ENCODE data around the gene SGCA. TPM values are rescaled to one million over a fixed set of nuclear protein-coding genes. Genes with fewer than 3 reads are reported as not detected.

The SGCA gene
- total RNA-seq, 1 donor from 2014 or later = 1.7 TPM

DNA sequence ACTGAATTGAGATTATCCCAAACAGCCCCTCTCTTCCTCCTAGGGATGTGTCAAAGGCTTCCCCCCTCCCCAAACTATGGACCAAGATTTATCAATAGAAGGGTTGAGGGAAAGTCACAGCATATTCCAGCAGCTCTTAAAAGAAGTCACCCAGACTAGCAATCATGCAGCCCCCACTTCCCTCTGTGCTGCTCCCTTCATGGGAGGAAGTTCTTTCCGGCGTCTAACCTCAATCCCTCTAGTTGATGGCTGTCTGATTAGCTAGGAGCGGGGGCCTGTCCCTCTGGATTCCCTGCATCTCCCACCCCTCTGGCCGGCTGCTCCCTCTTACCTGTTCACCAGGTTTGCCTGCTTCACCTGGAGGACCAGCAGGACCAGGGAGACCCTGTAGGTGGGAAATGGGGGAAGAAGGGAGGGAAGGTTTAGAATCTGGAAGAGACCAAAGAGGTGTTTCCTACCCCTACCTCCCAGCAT, 26.4 kb downstream of the SGCA start:
- Mint-ChIP-seq H3K27me3 (no peaks in the 10 kb centered on the region), H3K27ac (no peak overlapping the region), H3K36me3 (ENCODE audit: low read depth) (peaks cover 3% of the 10 kb centered on the region), H3K4me1 (peaks cover 22% of the 10 kb centered on the region), H3K4me3 (no peak overlapping the region), H3K9me3 (no peaks in the 10 kb centered on the region)
- ATAC-seq (ENCODE audit: low read depth) = no peak
- intact Hi-C loops (cut with micrococcal nuclease) = no loop called here
- ChIA-PET CTCF (interaction anchor here (2.1 kb wide), 1 partner anchor 8 kb away, joined by 4 read pairs; no protein-coding TSS in a partner anchor), POLR2A (no interaction called here)
- DNase-seq = no peak
- TF ChIP-seq, protein P1, sequence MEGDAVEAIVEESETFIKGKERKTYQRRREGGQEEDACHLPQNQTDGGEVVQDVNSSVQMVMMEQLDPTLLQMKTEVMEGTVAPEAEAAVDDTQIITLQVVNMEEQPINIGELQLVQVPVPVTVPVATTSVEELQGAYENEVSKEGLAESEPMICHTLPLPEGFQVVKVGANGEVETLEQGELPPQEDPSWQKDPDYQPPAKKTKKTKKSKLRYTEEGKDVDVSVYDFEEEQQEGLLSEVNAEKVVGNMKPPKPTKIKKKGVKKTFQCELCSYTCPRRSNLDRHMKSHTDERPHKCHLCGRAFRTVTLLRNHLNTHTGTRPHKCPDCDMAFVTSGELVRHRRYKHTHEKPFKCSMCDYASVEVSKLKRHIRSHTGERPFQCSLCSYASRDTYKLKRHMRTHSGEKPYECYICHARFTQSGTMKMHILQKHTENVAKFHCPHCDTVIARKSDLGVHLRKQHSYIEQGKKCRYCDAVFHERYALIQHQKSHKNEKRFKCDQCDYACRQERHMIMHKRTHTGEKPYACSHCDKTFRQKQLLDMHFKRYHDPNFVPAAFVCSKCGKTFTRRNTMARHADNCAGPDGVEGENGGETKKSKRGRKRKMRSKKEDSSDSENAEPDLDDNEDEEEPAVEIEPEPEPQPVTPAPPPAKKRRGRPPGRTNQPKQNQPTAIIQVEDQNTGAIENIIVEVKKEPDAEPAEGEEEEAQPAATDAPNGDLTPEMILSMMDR (IDR thresholded peaks at IDR 0.05) = no peak

DNA sequence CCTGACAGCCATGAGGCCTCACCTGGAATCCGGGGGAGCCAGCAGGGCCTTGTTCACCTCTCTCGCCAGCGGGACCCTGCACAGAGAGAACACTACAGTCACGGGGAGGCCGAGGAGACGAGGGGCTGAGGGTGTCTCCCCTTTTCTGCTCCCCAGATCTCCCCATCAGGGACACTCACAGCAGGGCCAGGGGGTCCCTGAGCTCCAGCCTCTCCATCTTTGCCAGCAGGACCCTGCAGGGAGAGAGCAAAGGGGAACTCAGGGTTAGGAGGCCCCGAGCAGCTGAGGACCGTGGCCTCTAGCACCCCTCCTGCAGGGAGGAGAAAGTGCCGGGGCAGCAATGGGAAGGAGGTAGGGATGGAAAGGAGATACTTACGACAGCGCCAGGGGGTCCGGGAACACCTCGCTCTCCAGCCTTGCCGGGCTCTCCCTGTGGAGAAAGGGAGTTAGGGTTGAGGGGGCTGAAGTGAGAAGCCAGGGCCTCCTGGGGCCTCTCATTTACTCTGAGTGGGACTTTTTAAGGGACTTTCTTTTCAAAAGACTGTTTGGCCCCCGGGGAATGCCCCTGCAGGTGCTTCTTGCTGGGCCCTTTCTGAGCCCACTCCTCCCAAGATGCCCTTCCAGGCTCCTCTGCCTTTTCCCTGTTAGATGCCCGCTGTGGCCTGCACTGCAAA, 26.9 kb downstream of the SGCA start:
- intact Hi-C loops (cut with micrococcal nuclease) = loop anchor here (1.0 kb wide), 1 partner anchor 8 kb away; no protein-coding TSS in a partner anchor
- Mint-ChIP-seq H3K9me3 (no peaks in the 10 kb centered on the region), H3K4me1 (peaks cover 22% of the 10 kb centered on the region), H3K36me3 (ENCODE audit: low read depth) (peaks cover 1% of the 10 kb centered on the region), H3K4me3 (peak overlapping the region; percentile 75), H3K27me3 (no peaks in the 10 kb centered on the region), H3K27ac (peak overlapping the region; percentile 74)
- TF ChIP-seq, protein P1 (IDR thresholded peaks at IDR 0.05) = no peak
- ChIA-PET CTCF (interaction anchor here (1.5 kb wide), 1 partner anchor 23 kb away, joined by 3 read pairs; no protein-coding TSS in a partner anchor), POLR2A (no interaction called here)
- peak; percentile 88 for ATAC-seq (ENCODE audit: low read depth)
- DNase-seq = peak; percentile 39

DNA sequence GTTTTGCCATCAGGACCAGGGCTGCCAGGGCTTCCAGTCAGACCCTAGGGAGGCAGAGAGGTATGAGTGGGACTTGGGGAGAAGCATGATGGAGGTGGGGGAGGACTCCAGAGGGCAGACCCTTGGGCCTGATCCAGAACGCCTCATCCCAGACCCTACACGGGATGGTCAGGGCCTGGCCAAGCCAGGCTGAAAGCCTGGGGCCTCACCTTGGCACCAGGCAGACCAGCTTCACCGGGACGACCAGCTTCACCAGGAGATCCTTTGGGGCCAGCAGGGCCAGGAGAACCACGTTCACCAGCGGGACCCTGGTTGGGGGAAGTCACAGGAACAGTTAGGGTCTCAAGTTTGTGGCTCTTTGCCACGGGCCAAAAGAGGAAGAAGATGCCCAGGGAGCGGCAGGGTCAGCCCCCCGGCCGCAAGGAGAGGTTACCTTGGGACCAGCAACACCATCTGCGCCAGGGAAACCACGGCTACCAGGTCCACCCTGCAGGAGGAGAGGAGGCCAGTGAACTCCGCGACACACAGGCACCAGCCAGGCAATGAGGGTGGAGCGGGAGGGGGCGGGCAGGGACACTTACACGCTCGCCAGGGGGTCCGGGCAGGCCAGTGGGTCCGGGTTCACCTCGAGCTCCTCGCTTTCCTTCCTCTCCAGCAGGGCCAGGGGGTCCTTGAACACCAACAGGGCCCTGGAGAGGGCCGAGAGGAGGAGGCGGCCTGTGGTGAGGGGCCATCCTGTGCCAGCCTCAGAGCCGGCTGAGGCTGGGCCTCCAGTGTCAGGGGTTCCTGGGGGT, 28.5 kb downstream of the SGCA start:
- Mint-ChIP-seq H3K4me1 (peaks cover 31% of the 10 kb centered on the region), H3K4me3 (no peak overlapping the region), H3K36me3 (ENCODE audit: low read depth) (peaks cover 1% of the 10 kb centered on the region), H3K27me3 (peaks cover 9% of the 10 kb centered on the region), H3K27ac (no peak overlapping the region), H3K9me3 (no peaks in the 10 kb centered on the region)
- intact Hi-C loops (cut with micrococcal nuclease) = no loop called here
- TF ChIP-seq, protein P1 (IDR thresholded peaks at IDR 0.05) = no peak
- CTCF ChIA-PET = interaction anchor here (1.5 to 4.4 kb wide), 2 partner anchors 25 kb away, joined by 3 to 86 read pairs; no protein-coding TSS in a partner anchor
- no peak for DNase-seq
- no peak for ATAC-seq (ENCODE audit: low read depth)
- POLR2A ChIA-PET = no interaction called here

DNA sequence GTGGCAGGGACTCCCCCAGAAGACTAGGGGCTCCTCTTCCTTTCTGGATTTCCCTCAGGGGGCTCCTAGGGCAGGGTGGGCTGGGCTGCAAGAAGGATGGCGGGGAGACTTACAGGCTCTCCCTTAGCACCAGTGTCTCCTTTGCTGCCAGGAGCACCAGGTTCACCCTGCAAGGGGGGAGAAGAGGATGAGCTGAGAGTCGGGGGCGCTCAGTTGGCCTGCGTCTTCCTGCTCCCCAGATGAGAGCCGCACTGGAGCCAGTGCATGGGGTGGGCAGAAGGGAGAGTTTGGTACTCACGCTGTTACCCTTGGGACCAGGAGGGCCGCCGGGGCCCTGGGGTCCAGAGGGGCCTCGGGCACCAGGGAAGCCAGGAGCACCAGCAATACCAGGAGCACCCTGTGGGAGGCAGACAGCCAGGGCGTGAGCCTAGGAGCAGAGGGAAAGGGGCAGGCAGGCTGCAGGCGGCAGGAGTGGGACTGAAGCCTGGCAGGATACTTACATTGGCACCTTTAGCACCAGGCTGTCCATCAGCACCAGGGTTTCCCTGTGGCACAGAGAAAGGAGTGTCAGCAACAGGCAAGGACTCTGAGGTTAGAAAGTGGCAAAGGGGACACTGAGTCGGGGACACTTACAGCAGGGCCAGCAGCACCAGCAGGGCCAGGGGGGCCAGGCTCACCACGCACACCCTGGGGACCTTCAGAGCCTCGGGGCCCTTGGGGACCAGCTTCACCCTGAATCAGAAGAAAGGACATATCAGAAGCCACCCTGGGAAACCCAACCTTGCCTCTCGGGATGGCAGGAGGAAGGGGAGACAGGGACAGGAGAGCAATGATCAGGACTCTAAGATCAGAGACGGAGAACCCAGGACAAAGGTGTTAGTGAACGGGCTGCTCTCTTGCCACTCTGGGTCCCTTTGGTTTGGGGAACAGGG, 29.4 kb downstream of the SGCA start:
- TF ChIP-seq, protein P1 (IDR thresholded peaks at IDR 0.05) = no peak
- no peak overlapping the region for H3K27ac Mint-ChIP-seq
- H3K36me3 Mint-ChIP-seq (ENCODE audit: low read depth) = peaks cover 1% of the 10 kb centered on the region
- peaks cover 37% of the 10 kb centered on the region for H3K4me1 Mint-ChIP-seq
- no peak overlapping the region for H3K4me3 Mint-ChIP-seq
- DNase-seq (no peak), ATAC-seq (ENCODE audit: low read depth) (no peak)
- intact Hi-C loops (cut with micrococcal nuclease) = no loop called here
- ChIA-PET CTCF (interaction anchor here (3.5 to 4.4 kb wide), 2 partner anchors 17 to 26 kb away, joined by 22 to 86 read pairs; no protein-coding TSS in a partner anchor), POLR2A (interaction anchor here (2.6 kb wide), 1 partner anchor 25 kb away, joined by 16 read pairs; no protein-coding TSS in a partner anchor)
- no peaks in the 10 kb centered on the region for H3K9me3 Mint-ChIP-seq
- H3K27me3 Mint-ChIP-seq = peaks cover 9% of the 10 kb centered on the region

All from activated B cell treated with CpG ODN at 0.5 μM for 24 hours (primary cell).